WI38 (cell line): ENCODE data around the gene NME2.

ENCODE experiments used
- H3K4me3 ChIP-seq: 2 replicates; pipeline ENCODE4 v1.5.1; 2011; ENCODE audit warnings: low read depth, mild to moderate bottlenecking, control low read depth, low read length
- TF ChIP-seq, protein P1 (sequence below): IDR thresholded peaks from 2 replicates; pipeline ENCODE4 v1.5.1; 2012; ENCODE audit warnings: low read depth, mild to moderate bottlenecking, control low read depth, low read length

The NME2 gene

DNA sequence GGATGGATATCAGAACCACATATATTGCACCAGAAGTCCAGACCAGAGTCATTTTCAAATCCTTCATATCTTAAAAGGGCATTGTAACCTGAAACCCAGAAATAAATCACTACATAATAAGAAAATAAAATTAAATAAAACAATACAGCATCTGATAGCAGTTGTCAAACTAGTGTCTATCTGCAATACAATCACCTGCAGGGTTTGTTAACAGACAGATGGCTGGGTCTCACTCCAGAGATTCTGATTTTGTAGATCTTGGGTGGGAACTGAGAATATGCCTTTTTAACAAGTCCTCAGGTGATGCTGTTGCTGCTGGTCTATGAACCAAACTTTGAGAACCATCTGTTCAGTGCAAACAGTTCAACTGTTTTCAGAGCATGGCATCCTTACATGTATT is 37.6 kb downstream of the NME2 start:
- TF ChIP-seq, protein P1, sequence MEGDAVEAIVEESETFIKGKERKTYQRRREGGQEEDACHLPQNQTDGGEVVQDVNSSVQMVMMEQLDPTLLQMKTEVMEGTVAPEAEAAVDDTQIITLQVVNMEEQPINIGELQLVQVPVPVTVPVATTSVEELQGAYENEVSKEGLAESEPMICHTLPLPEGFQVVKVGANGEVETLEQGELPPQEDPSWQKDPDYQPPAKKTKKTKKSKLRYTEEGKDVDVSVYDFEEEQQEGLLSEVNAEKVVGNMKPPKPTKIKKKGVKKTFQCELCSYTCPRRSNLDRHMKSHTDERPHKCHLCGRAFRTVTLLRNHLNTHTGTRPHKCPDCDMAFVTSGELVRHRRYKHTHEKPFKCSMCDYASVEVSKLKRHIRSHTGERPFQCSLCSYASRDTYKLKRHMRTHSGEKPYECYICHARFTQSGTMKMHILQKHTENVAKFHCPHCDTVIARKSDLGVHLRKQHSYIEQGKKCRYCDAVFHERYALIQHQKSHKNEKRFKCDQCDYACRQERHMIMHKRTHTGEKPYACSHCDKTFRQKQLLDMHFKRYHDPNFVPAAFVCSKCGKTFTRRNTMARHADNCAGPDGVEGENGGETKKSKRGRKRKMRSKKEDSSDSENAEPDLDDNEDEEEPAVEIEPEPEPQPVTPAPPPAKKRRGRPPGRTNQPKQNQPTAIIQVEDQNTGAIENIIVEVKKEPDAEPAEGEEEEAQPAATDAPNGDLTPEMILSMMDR: no peak
- H3K4me3 ChIP-seq: no peak overlapping the region

DNA sequence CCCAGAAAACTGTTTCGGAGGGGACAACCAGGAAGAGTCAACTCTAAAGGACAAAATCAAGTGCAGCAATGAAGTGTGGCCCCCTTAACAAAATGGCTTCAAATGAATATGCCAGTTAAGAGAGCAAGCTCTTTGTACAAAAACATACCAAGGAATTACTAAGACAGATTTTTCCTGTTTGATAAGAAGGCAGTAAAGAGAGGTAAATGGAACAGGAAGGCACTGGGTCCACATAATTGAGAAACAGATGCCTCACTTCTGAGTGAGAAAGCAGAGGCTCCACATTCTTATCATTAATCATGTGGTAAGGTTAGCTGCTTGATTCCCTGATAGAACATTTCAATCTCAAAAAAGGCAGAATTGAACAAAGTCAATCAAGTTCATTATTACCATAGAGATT is 48.7 kb downstream of the NME2 start:
- H3K4me3 ChIP-seq: no peak overlapping the region
- TF ChIP-seq, protein P1: no peak

DNA sequence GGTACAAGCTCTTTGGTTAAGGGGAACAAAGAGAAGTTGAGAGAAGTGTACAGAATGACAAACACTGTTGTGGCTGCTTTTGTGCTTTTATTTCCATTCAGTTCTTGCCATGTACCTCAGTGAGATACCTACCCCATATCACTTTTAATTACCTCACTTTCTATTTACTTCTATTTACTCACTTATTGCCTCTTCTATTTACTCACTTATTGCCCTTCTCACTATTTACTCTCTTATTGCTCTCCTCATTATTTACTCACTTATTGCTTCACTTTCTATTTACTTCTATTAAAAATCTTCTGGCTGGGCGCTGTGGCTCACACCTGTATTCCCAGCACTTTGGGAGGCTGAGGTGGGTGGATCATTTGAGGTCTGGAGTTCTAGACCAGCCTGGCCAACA is 51.7 kb downstream of the NME2 start:
- no peak overlapping the region for H3K4me3 ChIP-seq
- TF ChIP-seq, protein P1: no peak

DNA sequence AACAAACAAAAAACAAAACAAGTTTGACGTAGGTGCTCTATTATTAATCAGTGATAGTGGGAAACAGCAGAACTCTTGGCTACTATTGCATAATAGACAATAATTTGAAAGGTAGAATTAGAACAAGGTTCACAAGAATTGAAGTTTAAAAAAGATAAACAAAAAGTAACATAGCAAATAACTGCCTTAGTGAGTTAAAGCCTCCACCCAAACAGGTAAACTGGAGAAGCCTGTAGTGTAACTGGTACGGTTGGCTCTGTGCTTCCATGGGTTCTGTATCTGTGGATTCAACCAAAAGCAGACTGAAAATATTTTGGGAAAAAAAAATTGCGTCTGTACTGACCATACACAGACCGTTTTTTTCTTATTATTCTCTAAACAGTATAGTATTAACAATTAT is 55.1 kb downstream of the NME2 start:
- TF ChIP-seq, protein P1: no peak
- H3K4me3 ChIP-seq: no peak overlapping the region
